MV-4-11 (cell line): ENCODE data around the gene MCTP2.
"Not testable (repeated sequence)": the region's sequence is repeated elsewhere in the genome, so short reads cannot be mapped to it uniquely, and the experiment has no call there.

Source experiments
- DNase-seq: peaks from one replicate; lab custom pipeline; 2025; lab: John Stamatoyannopoulos, UW

MCTP2 gene

GRCh38 chr15:94456226-94456625 lies 224.9 kb downstream of the MCTP2 start:
- peak; percentile 81 for DNase-seq

DNA sequence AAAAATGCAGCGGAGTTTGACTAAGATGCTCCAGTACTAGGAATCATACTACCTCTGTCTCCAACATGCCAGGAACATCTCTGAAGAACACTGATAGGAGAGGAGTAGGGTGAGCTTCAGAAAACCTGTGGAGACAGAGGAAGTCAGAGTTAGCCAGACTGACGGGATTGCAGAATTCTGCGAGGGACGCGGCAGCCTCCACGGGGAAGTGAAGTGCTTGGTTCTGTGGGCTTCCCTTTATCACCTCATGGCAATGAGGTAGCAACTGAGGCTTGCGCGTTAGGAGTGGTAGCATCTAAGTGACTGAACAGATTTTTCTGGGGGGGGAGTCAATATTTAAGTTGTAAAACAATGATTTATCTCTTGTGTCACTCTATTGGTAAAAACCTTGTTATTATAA lies 226.3 kb downstream of the MCTP2 start:
- peak; percentile 19 for DNase-seq

DNA sequence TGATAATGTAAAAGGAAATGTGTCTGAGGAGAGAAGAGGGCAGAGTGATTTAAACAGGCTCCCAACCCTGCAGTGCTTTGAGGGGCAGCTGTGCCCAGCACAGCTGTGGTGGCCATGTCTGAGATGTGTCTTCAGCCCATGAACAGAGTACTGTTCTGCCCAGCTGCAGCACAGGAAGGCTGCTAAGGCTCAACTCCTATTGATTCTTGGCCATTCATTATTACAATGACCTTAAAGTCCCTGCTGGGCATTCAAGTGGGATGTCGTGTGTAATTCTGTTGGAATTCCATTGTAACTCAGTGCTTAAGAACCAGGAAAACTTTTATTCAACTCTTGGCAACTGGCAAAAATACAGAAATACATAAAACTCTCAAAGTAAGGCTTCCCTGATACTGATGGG lies 229.3 kb downstream of the MCTP2 start:
- DNase-seq, result no peak

DNA sequence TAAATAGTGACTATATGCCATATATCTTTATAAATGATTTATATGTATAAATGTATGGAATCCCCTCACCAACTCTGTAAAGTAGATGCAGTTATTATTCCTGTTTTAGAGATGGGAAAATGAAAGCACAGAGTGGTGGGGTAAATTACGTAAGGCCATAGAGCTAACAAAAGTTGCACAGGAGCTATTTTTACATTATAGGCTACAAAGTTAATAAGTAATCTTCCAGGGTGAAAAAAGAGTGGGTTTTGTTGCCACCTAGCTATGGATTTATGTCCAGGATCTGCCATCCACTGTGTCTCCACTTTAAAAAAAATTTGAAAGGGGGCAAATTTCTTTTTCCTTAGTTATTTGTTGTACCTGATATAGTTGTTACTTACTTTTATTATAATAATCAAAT lies 235.7 kb downstream of the MCTP2 start:
- peak; percentile 49 for DNase-seq

- peak; percentile 24 for DNase-seq
Observed at GRCh38 chr15:94470492-94470891, 239.1 kb downstream of the MCTP2 start.

DNA sequence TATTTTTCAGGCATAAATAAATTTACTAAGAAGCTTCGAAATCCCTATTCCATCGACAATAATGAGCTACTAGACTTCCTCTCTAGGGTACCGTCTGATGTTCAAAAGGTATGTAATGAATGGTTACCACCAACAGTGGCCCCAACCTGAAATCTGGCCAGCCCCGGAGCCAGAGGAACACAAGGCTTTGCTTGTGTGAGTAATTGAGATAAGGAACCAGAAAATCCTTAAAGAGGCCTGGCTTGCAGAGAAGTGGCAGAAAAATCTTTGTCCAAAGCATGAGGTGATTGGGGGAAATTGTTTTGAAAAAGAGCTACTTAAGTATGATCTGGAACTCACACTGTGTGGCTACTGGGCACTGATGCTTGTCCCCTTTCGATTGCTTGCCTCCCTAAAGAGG lies 245.3 kb downstream of the MCTP2 start:
- no peak for DNase-seq

GRCh38 chr15:94477913-94478553 lies 246.7 kb downstream of the MCTP2 start:
- DNase-seq, result no peak

- DNase-seq, result no peak
Observed at GRCh38 chr15:94478763-94479162, 247.4 kb downstream of the MCTP2 start.

DNA sequence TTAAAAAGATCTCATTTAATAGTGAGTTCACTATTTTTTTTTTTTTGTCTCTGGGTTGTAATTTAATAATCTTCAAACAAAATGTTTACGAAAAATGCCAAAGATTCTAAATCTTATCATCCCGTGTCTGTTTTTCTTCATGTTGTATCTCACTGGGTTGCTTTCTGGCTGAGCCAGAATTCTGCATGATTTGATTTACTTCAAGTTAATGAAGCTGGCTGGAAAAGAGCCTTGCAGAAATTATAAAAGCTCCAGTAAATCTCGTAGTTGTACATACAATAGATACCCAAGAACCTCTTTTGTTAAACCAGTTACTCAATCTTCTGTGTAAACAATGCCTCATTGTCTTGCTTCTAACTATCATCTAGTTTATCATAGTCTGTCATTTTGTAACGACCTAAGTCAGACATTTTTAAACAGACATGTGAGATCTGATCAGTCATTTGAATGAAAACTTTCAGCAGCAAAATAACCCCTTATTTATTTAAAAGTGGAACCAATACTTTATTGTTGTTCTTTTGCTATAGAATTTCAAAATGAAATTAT lies 249.0 kb downstream of the MCTP2 start:
- DNase-seq, result no peak

- DNase-seq, result no peak
Observed at GRCh38 chr15:94485148-94485719, 253.9 kb downstream of the MCTP2 start.

GRCh38 chr15:94487635-94488034 lies 256.3 kb downstream of the MCTP2 start:
- no peak for DNase-seq

DNA sequence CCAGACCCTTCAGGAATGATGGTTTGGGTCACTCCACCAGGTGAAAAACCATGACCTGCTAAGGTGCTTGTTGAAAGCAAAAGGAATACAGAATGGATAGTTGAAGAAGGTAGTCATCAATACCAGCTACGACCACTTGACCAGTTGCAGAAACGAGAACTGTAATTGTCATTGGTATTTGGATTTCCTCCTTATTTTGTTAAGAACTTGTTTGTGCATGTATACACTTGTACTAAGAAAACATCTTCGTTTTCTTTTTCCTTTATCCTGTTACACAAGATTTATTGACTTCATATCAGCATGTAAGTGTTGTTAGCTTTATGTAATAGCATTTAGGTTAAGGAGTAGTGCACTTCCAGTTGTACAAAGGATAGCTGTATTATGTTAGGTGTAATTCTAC lies 261.8 kb downstream of the MCTP2 start:
- DNase-seq, result no peak

DNA sequence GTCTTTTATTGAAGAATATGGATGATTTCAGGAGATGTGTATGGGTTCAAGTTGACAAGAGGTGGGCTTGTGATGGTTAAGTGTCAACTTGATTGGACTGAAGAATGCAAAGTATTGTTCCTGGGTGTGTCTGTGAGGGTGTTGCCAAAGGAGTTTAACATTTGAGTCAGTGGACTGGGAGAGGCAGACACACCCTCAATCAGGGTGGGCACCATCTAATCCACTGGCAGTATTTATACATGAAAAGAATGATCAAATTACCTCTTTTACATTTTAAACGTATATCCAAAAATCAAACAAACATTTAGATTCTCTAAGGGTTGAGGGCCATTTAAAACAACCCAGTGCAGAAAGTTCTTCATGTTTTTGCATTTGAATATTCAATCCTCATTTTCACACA lies 262.2 kb downstream of the MCTP2 start:
- not testable (repeated sequence) for DNase-seq

DNA sequence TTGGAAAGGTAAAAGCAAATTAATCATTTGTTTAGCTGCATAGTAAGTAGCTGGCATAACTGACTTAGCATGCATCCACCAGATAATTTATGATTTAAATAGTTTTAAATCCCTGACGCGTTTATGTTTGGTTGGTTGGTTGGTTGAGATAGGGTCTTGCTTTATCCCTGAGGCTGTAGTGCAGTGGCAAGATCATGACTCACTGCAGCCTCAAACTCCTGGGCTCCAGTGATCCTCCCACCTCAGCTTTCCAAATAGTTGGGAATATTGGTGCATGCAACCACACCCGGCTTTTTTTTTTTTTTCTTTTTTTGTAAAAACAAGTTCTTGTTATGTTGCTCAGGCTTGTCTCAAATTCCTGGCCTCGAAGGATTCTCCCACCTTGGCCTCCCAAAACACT lies 263.4 kb downstream of the MCTP2 start:
- no peak for DNase-seq

- DNase-seq, result no peak
Observed at GRCh38 chr15:94503293-94503692, 271.9 kb downstream of the MCTP2 start.

- peak; percentile 49 for DNase-seq
Observed at GRCh38 chr15:94509259-94509658, 277.9 kb downstream of the MCTP2 start.

- DNase-seq, result no peak
Observed at GRCh38 chr15:94522125-94522524, 290.8 kb downstream of the MCTP2 start.

DNA sequence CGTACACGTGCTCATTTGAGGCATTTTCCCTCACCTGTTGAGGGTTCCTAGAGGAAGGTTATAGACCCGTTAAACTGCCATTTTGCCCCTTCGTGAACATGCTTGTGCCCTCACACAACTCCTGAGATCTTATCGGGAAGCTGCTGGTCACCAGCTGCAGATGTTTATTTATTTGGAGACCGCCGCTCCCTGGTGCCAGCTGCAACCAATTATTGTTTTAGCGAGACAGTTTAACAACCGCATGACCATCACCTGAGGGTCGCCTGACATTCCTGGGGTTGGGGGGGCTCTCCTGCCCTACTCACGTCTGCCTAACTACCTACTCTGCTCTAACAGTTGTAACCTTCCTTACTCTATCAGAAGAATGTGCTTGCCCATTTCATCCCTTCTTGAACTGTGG lies 292.5 kb downstream of the MCTP2 start:
- no peak for DNase-seq

GRCh38 chr15:94524565-94524964 lies 293.2 kb downstream of the MCTP2 start:
- DNase-seq, result no peak

DNA sequence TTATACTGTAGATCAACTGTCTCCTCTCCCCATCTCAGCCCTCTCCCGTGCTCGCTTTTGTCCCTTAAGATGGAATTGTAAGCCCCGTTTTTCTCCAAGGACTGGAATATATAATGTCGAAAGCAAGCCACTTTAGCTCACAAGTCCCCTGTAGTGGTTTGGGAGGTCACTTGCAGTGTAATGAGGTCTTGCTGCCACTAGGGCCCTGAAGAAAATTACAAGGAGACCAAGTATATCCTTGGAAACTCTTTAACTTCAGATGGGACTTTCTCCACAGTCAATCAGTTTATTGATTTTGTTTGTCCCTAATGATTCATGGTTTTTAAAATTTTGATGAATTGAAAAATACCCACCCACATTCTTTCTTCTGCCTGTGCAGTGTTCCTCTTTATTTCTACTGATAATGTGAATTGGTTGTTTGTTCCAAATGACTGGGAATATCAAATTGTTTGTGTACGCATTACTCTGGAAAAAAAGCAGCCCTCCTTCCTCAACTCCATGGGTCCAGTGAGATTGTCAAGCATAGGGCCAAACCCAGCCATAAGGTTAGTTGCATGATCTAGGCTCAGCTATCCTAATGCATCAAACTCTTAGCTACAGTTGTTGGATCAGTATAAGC lies 294.8 kb downstream of the MCTP2 start:
- no peak for DNase-seq

GRCh38 chr15:94532226-94532625 lies 300.9 kb downstream of the MCTP2 start:
- DNase-seq, result no peak
